NCI-H82 treated with DMSO at 0.1 percent for 48 hours (cell line): ENCODE results near the gene LPAR2.
"Not testable (repeated sequence)": the region's sequence is repeated elsewhere in the genome, so short reads cannot be mapped to it uniquely, and the experiment has no call there.

Source experiments
- DNase-seq: peaks from one replicate; lab custom pipeline; 2025; ENCODE audit not compliant: unreplicated experiment; lab: John Stamatoyannopoulos, UW

The LPAR2 gene

GRCh38 chr19:19627621-19628500 is at the start of gene LPAR2:
TSS of gene LPAR2 (minus strand) at chr19:19628220. CDS start at chr19:19627275, 945 bp downstream.
- DNase-seq, result no peak

- no peak for DNase-seq
These were observed 49.6 kb upstream of the LPAR2 start for GRCh38 chr19:19677579-19677978.

- no peak for DNase-seq
These were observed 46.3 kb upstream of the LPAR2 start for GRCh38 chr19:19674315-19674714.

GRCh38 chr19:19672816-19673215 is 44.8 kb upstream of the LPAR2 start:
- no peak for DNase-seq

GRCh38 chr19:19670070-19670551 is 42.1 kb upstream of the LPAR2 start:
- no peak for DNase-seq

- DNase-seq, result peak; percentile 91
These were observed 40.4 kb upstream of the LPAR2 start, which contains the start of gene ZNF101 for GRCh38 chr19:19668230-19669012. TSS of gene ZNF101 (plus strand) at chr19:19668839. CDS start at chr19:19668964, 125 bp downstream.

- not testable (repeated sequence) for DNase-seq
These were observed 37.5 kb upstream of the LPAR2 start for GRCh38 chr19:19665420-19665948.

- peak; percentile 100 for DNase-seq
These were observed 35.5 kb upstream of the LPAR2 start, which contains the start of gene ATP13A1 for GRCh38 chr19:19663256-19664120. TSS of gene ATP13A1 (minus strand) at chr19:19663676. CDS start at chr19:19663666, 10 bp downstream.

- no peak for DNase-seq
These were observed 34.8 kb upstream of the LPAR2 start for GRCh38 chr19:19662871-19663255.

GRCh38 chr19:19662344-19662743 is 34.3 kb upstream of the LPAR2 start:
- no peak for DNase-seq

- DNase-seq, result peak; percentile 71
These were observed 33.7 kb upstream of the LPAR2 start for GRCh38 chr19:19661675-19662251.

GRCh38 chr19:19661141-19661674 is 33.2 kb upstream of the LPAR2 start:
- DNase-seq, result no peak

- DNase-seq, result no peak
These were observed 31.7 kb upstream of the LPAR2 start for GRCh38 chr19:19659646-19660245.

GRCh38 chr19:19657397-19657783 is 29.4 kb upstream of the LPAR2 start:
- peak; percentile 86 for DNase-seq

- DNase-seq, result no peak
These were observed 28.7 kb upstream of the LPAR2 start for GRCh38 chr19:19656451-19657396.

- DNase-seq, result no peak
These were observed 27.8 kb upstream of the LPAR2 start for GRCh38 chr19:19655641-19656343.

GRCh38 chr19:19655051-19655594 is 27.1 kb upstream of the LPAR2 start:
- no peak for DNase-seq
